Measurements from ENCODE around the gene MPDU1. TPM values are rescaled to one million over a fixed set of nuclear protein-coding genes. Genes with fewer than 3 reads are reported as not detected.

MPDU1 gene
- total RNA-seq, 1 experiment from 2014 or later, result 34.6 TPM

DNA sequence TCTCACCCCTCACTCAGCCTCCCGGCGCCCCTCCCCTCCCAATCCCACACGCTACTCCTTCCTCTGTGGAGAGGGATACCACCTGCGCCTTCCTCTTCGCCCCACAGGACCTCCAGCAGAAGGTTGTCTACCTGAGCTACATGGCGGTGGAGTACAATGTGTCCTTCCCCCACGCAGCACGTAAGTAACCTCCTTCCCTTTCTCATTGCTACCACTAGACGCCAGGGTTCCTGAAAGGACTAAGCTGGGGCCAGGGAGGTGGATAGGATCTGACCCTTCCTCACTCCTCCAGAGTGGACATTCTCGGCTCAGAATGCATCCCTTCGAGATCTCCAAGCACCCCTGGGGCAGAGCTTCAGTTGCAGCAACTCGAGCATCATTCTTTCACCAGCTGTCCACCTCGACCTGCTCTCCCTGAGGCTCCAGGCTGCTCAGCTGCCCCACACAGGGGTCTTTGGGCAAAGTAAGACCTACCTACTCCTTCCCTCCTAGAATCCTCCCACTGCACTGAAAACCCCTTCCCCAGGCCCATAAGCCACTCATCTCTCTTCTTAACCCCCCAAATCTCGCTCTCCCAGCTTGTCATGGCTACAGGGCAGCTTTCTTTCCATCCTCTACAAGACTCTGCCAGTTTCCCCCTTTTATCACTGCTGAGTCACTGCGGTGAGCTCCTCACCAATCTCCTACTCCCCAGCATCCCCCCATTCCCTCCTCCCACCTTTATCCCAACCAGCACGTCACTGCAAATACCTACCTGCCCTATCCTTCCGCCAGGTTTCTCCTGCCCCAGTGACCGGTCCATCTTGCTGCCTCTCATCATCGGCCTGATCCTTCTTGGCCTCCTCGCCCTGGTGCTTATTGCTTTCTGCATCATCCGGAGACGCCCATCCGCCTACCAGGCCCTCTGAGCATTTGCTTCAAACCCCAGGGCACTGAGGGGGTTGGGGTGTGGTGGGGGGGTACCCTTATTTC, 2.8 kb upstream of the MPDU1 start:
- TF ChIP-seq, protein P1, sequence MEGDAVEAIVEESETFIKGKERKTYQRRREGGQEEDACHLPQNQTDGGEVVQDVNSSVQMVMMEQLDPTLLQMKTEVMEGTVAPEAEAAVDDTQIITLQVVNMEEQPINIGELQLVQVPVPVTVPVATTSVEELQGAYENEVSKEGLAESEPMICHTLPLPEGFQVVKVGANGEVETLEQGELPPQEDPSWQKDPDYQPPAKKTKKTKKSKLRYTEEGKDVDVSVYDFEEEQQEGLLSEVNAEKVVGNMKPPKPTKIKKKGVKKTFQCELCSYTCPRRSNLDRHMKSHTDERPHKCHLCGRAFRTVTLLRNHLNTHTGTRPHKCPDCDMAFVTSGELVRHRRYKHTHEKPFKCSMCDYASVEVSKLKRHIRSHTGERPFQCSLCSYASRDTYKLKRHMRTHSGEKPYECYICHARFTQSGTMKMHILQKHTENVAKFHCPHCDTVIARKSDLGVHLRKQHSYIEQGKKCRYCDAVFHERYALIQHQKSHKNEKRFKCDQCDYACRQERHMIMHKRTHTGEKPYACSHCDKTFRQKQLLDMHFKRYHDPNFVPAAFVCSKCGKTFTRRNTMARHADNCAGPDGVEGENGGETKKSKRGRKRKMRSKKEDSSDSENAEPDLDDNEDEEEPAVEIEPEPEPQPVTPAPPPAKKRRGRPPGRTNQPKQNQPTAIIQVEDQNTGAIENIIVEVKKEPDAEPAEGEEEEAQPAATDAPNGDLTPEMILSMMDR (IDR thresholded peaks at IDR 0.05; ENCODE audit: unreplicated experiment), result no peak
- H3K4me3 Mint-ChIP-seq (ENCODE audit: low read depth, unreplicated experiment), result peak overlapping the region; percentile 26
- H3K9me3 Mint-ChIP-seq (ENCODE audit: low read depth, unreplicated experiment), result no peaks in the 10 kb centered on the region
- H3K27me3 Mint-ChIP-seq (ENCODE audit: unreplicated experiment), result no peaks in the 10 kb centered on the region
- H3K27ac Mint-ChIP-seq (ENCODE audit: unreplicated experiment), result peak overlapping the region; percentile 94
- H3K4me1 Mint-ChIP-seq (ENCODE audit: low read depth, unreplicated experiment), result peaks cover 28% of the 10 kb centered on the region
- intact Hi-C loops (cut with micrococcal nuclease; ENCODE audit: unreplicated experiment), result no loop called here
- BruUV-seq (replicated peaks), result no TSS peak
- no peak for DNase-seq
- H3K36me3 Mint-ChIP-seq (ENCODE audit: insufficient read depth, unreplicated experiment), result peaks cover 86% of the 10 kb centered on the region
- CTCF ChIA-PET, result no interaction called here

DNA sequence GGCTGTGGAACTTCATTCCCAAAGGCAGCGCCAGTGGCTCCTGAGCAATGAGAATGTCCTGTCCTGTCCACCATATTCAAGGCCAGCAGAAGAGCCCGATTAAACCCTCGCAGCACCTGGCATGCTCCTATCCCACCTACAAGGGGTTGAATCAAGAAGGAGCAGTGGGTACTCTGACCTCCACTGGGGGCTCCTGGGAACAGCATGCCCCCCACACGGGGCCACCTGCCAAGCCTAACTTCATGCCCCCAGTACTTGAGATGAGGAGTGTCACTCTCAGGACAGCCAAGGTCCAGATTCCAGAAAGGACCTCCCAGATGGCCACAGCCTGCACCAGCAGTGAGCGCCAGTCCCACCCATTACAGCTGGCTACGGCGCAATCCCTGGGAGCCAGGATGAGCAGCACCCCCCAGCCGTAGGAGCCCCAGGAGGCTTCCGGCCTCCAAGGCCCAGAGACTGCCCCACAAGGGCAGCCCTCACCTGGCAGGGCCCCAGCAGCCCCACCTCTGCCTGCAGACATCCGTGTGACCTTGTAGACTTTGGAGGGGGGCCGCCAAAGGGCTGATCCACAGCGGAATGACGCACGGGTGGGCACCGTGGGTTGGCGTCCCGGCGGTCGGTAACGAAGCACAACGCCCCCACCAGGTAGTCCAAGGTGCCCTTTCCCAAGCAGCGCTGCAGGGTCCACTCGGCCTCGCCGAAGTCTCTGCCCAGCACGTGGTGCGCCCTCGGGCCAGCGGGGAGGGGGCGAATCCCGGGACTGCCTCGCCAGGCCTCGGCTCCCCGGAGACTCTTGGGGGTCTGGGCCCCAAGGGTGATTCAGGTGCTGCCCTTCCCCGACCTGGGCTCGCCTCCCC, 1.0 kb upstream of the MPDU1 start:
- H3K9me3 Mint-ChIP-seq (ENCODE audit: low read depth, unreplicated experiment), result no peaks in the 10 kb centered on the region
- peak overlapping the region; percentile 99 for H3K27ac Mint-ChIP-seq (ENCODE audit: unreplicated experiment)
- no peaks in the 10 kb centered on the region for H3K27me3 Mint-ChIP-seq (ENCODE audit: unreplicated experiment)
- H3K36me3 Mint-ChIP-seq (ENCODE audit: insufficient read depth, unreplicated experiment), result peaks cover 78% of the 10 kb centered on the region
- H3K4me3 Mint-ChIP-seq (ENCODE audit: low read depth, unreplicated experiment), result peak overlapping the region; percentile 84
- BruUV-seq (replicated peaks), result no TSS peak
- H3K4me1 Mint-ChIP-seq (ENCODE audit: low read depth, unreplicated experiment), result peaks cover 28% of the 10 kb centered on the region
- CTCF ChIA-PET, result no interaction called here
- TF ChIP-seq, protein P1 (IDR thresholded peaks at IDR 0.05; ENCODE audit: unreplicated experiment), result no peak
- intact Hi-C loops (cut with micrococcal nuclease; ENCODE audit: unreplicated experiment), result no loop called here
- DNase-seq, result no peak

DNA sequence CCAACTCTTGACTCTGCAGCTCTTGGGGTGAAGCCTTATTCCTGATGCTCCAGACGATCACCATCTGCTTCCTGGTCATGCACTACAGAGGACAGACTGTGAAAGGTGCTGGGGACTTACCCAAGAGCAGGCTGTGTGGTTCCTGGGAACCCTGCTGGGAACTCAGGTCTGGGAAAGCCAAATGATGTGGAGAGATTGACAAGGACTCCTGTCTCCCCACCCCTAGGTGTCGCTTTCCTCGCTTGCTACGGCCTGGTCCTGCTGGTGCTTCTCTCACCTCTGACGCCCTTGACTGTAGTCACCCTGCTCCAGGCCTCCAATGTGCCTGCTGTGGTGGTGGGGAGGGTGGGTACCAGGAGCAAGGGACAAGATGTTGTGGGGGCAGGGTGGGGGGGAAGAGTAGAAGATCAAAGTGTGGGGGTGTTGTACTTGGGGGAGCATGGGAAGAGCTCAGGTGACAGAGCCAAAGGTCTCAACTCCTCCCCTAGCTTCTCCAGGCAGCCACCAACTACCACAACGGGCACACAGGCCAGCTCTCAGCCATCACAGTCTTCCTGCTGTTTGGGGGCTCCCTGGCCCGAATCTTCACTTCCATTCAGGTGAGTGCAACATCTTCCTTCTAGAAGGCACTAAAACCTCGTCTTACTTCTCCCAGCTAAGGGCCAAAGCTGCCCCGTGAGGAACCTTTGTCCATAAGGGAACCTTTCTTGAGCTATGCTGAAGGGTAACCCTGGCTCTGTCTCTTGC, 3.2 kb downstream of the MPDU1 start:
- DNase-seq, result peak; percentile 61
- Mint-ChIP-seq H3K27me3 (ENCODE audit: unreplicated experiment) (no peaks in the 10 kb centered on the region), H3K4me3 (ENCODE audit: low read depth, unreplicated experiment) (no peak overlapping the region), H3K36me3 (ENCODE audit: insufficient read depth, unreplicated experiment) (peaks cover 61% of the 10 kb centered on the region), H3K4me1 (ENCODE audit: low read depth, unreplicated experiment) (no peaks in the 10 kb centered on the region), H3K27ac (ENCODE audit: unreplicated experiment) (no peak overlapping the region), H3K9me3 (ENCODE audit: low read depth, unreplicated experiment) (no peaks in the 10 kb centered on the region)
- intact Hi-C loops (cut with micrococcal nuclease; ENCODE audit: unreplicated experiment), result no loop called here
- BruUV-seq (replicated peaks), result no TSS peak
- TF ChIP-seq, protein P1 (IDR thresholded peaks at IDR 0.05; ENCODE audit: unreplicated experiment), result peak; percentile 22
- CTCF ChIA-PET, result interaction anchor here (0.6 kb wide), 2 partner anchors 101 to 130 kb away, joined by 3 read pairs; partner anchors contain the start of genes DNAH2 and WRAP53

All from Calu3 (cell line).